Osteoblast (primary cell): ENCODE data around the gene ADAMTS17. TPM values are rescaled to one million over a fixed set of nuclear protein-coding genes. Genes with fewer than 3 reads are reported as not detected.

Experiments used
- DNase-seq: peaks from one replicate; pipeline ENCODE4 v3.0.0; 2011; ENCODE audit warnings: low spot score, mixed read lengths; ENCODE audit not compliant: insufficient read length; ENCODE audit errors: missing footprints
- H2AFZ ChIP-seq: 2 replicates; pipeline ENCODE4 v1.6.0; 2011; ENCODE audit warnings: mild to moderate bottlenecking, low read length
- H3K27ac ChIP-seq: 2 replicates; pipeline ENCODE4 v1.5.1; 2011; ENCODE audit warnings: mild to moderate bottlenecking, low read depth, low read length, moderate library complexity
- H3K27me3 ChIP-seq: 2 replicates; pipeline ENCODE4 v1.6.0; 2012; ENCODE audit warnings: mild to moderate bottlenecking, control low read depth, inconsistent platforms, low read length, moderate library complexity; ENCODE audit not compliant: insufficient read depth
- H3K36me3 ChIP-seq: 2 replicates; pipeline ENCODE4 v1.5.1; 2011; ENCODE audit warnings: mild to moderate bottlenecking, low read length, control low read depth, moderate library complexity; ENCODE audit not compliant: insufficient read depth
- H3K4me1 ChIP-seq: 2 replicates; pipeline ENCODE4 v1.5.1; 2011; ENCODE audit warnings: mild to moderate bottlenecking, low read length, control low read depth, moderate library complexity; ENCODE audit not compliant: insufficient read depth
- H3K4me2 ChIP-seq: 2 replicates; pipeline ENCODE4 v1.6.0; 2011; ENCODE audit warnings: mild to moderate bottlenecking, low read length; ENCODE audit not compliant: insufficient read depth
- H3K4me3 ChIP-seq: fragments of 200-600 bp; sonication (generic); 3 replicates; pipeline ENCODE4 v1.5.1; 2012; ENCODE audit warnings: mild to moderate bottlenecking, low read length, inconsistent platforms; ENCODE audit not compliant: insufficient read depth
- H3K79me2 ChIP-seq: 2 replicates; pipeline ENCODE4 v1.6.0; 2012; ENCODE audit warnings: mild to moderate bottlenecking, low read length, control low read depth, inconsistent platforms; ENCODE audit not compliant: insufficient read depth
- H3K9me3 ChIP-seq: 2 replicates; pipeline ENCODE4 v1.5.1; 2011; ENCODE audit warnings: low read depth, low read length, control low read depth
- H4K20me1 ChIP-seq: 2 replicates; pipeline ENCODE4 v1.6.0; 2012; ENCODE audit warnings: mild to moderate bottlenecking, low read length, control low read depth; ENCODE audit not compliant: insufficient read depth
- CTCF ChIP-seq: IDR thresholded peaks from 2 replicates; pipeline ENCODE4 v1.5.1; 2011; ENCODE audit warnings: mild to moderate bottlenecking, low read depth, low read length, moderate library complexity; ENCODE audit errors: extremely low read depth
- total RNA-seq: library from RNA; depleted of rRNA; stranded (reverse); fragments of >200 nt; gene quantifications from 2 replicates; pipeline ENCODE4 v1.2.3, GENCODE V29; 2012

Gene ADAMTS17
- total RNA-seq, 1 donor = under 0.01 TPM

GRCh38 chr15:100372739-100373119 is 31.0 kb upstream of the ADAMTS17 start:
- Histone ChIP-seq H3K79me2 (no peaks in the 10 kb centered on the region), H3K4me3 (no peak overlapping the region), H3K27me3 (peaks cover 3% of the 10 kb centered on the region), H3K36me3 (no peaks in the 10 kb centered on the region), H3K9me3 (no peaks in the 10 kb centered on the region), H3K27ac (no peak overlapping the region), H3K4me2 (no peak overlapping the region), H4K20me1 (no peaks in the 10 kb centered on the region), H2AFZ (no peak overlapping the region), H3K4me1 (no peaks in the 10 kb centered on the region)
- no peak for TF ChIP-seq CTCF
- peak; percentile 18 for DNase-seq

- no peak overlapping the region for H2AFZ ChIP-seq
- no peak overlapping the region for H3K27ac ChIP-seq
- TF ChIP-seq CTCF = no peak
- no peaks in the 10 kb centered on the region for H3K9me3 ChIP-seq
- peaks cover 6% of the 10 kb centered on the region for H3K4me1 ChIP-seq
- no peaks in the 10 kb centered on the region for H3K79me2 ChIP-seq
- H3K36me3 ChIP-seq = no peaks in the 10 kb centered on the region
- no peak overlapping the region for H3K4me2 ChIP-seq
- DNase-seq = no peak
- H3K27me3 ChIP-seq = no peaks in the 10 kb centered on the region
- no peaks in the 10 kb centered on the region for H4K20me1 ChIP-seq
- no peak overlapping the region for H3K4me3 ChIP-seq
These were observed 13.6 kb upstream of the ADAMTS17 start for GRCh38 chr15:100355342-100355741.

GRCh38 chr15:100353449-100353848 is 11.7 kb upstream of the ADAMTS17 start:
- Histone ChIP-seq H3K4me2 (no peak overlapping the region), H2AFZ (no peak overlapping the region), H3K4me1 (peaks cover 8% of the 10 kb centered on the region), H3K9me3 (no peaks in the 10 kb centered on the region), H3K36me3 (no peaks in the 10 kb centered on the region), H3K27me3 (no peaks in the 10 kb centered on the region), H4K20me1 (no peaks in the 10 kb centered on the region), H3K79me2 (no peaks in the 10 kb centered on the region), H3K27ac (no peak overlapping the region), H3K4me3 (no peak overlapping the region)
- no peak for DNase-seq
- TF ChIP-seq CTCF = no peak

GRCh38 chr15:100350434-100351226 is 8.9 kb upstream of the ADAMTS17 start:
- Histone ChIP-seq H3K4me2 (peak overlapping the region; percentile 98), H3K4me3 (peak overlapping the region; percentile 93)

More at GRCh38 chr15:100350434-100351226, 8.9 kb upstream of the ADAMTS17 start:
- Histone ChIP-seq H3K36me3 (no peaks in the 10 kb centered on the region), H3K27ac (peak overlapping the region; percentile 82), H3K9me3 (no peaks in the 10 kb centered on the region), H3K4me1 (peaks cover 8% of the 10 kb centered on the region), H3K27me3 (no peaks in the 10 kb centered on the region), H2AFZ (peak overlapping the region; percentile 100), H3K79me2 (no peaks in the 10 kb centered on the region), H4K20me1 (no peaks in the 10 kb centered on the region)
- TF ChIP-seq CTCF = no peak
- peak; percentile 86 for DNase-seq
